Astrocyte (in vitro differentiated cells and primary cell): Measurements from ENCODE around the gene ATF2.

Experiments
- CTCF ChIP-seq: IDR thresholded peaks from 2 replicates; pipeline ENCODE4 v1.5.1; 2011; ENCODE audit warnings: low read depth, mild to moderate bottlenecking, inconsistent platforms, low read length, moderate library complexity; ENCODE audit not compliant: insufficient read depth
- EZH2 ChIP-seq: IDR thresholded peaks from 2 replicates; pipeline ENCODE4 v1.6.1; 2012; ENCODE audit warnings: mild to moderate bottlenecking, low read length, inconsistent platforms; ENCODE audit not compliant: insufficient read depth

- TF ChIP-seq EZH2 (no peak), CTCF (peak; percentile 46)
Observed at GRCh38 chr2:175203621-175204496, 35.9 kb upstream of the ATF2 start.
